ENCODE results near the gene TRIP12.
"Not testable (repeated sequence)": the region's sequence is repeated elsewhere in the genome, so short reads cannot be mapped to it uniquely, and the experiment has no call there.

Gene TRIP12

DNA sequence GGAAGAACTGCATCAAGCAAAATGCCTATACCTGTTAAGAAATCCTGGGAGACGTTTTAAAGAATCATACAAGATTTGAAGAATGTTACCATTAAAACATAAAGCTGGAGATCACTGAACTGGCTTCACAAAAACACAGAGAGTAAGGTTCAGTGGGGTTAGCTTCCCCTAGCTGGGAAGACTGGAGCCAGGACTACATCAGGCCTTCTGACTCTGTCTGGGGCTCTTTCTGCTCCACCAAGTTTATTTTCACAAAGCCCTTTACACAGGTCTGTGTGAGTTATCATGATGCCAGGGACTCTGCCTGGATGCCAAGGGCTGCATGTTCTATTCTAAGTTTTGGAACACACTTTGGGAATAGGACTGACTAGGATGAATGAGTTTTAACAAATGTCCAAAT is 160.1 kb downstream of the TRIP12 start:
- H3K4me1 ChIP-seq (ENCODE audit: control insufficient read depth in 5 of 5, insufficient read depth in 5 of 5, low read length in 5 of 5): no peaks in the 10 kb centered on the region

DNA sequence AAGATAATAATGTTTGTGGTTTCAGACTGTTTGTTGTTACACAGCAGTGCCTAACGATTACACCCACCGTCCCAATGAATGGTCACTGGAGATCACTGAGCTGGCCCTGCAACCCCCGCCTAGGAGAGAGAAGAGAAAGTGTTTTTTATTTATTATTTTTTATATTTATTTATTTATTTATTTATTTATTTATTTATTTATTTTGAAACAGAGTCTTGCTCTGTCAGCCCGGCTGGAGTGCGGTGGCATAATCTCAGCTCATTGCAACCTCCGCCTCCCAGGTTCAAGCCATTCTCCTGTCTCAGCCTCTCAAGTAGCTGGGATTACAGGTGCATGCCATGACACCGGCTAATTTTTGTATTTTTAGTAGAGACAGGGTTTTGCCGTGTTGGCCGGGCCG is 164.3 kb downstream of the TRIP12 start:
- H3K27me3 ChIP-seq (ENCODE audit: control insufficient read depth in 5 of 5, insufficient read depth in 4 of 5, low read length in 5 of 5); H3K36me3 ChIP-seq (ENCODE audit: control insufficient read depth in 5 of 5, insufficient read depth in 5 of 5, low read length in 5 of 5); H3K9ac ChIP-seq (ENCODE audit: low read length in 5 of 5); H3K9me3 ChIP-seq (ENCODE audit: control insufficient read depth in 5 of 5, low read length in 5 of 5); H3K4me3 ChIP-seq (ENCODE audit: low read depth in 1 of 5, low read length in 5 of 5); H3K4me1 ChIP-seq (ENCODE audit: control insufficient read depth in 5 of 5, insufficient read depth in 5 of 5, low read length in 5 of 5); H3K27ac ChIP-seq (ENCODE audit: low read depth, low read length): not testable (repeated sequence)

More for the DNA sequence above, 160.1 kb downstream of the TRIP12 start:
- no peaks in the 10 kb centered on the region for H3K27me3 ChIP-seq (ENCODE audit: control insufficient read depth in 5 of 5, insufficient read depth in 4 of 5, low read length in 5 of 5)
- H3K4me3 ChIP-seq (ENCODE audit: low read depth in 1 of 5, low read length in 5 of 5): no peak overlapping the region
- peaks cover 25 to 39% (median 30%) of the 10 kb centered on the region in 5 donors for H3K36me3 ChIP-seq (ENCODE audit: control insufficient read depth in 5 of 5, insufficient read depth in 5 of 5, low read length in 5 of 5)
- no peaks in the 10 kb centered on the region for H3K9me3 ChIP-seq (ENCODE audit: control insufficient read depth in 5 of 5, low read length in 5 of 5)
- H3K27ac ChIP-seq (ENCODE audit: low read depth, low read length): no peak overlapping the region
- no peak overlapping the region for H3K9ac ChIP-seq (ENCODE audit: low read length in 5 of 5)

DNA sequence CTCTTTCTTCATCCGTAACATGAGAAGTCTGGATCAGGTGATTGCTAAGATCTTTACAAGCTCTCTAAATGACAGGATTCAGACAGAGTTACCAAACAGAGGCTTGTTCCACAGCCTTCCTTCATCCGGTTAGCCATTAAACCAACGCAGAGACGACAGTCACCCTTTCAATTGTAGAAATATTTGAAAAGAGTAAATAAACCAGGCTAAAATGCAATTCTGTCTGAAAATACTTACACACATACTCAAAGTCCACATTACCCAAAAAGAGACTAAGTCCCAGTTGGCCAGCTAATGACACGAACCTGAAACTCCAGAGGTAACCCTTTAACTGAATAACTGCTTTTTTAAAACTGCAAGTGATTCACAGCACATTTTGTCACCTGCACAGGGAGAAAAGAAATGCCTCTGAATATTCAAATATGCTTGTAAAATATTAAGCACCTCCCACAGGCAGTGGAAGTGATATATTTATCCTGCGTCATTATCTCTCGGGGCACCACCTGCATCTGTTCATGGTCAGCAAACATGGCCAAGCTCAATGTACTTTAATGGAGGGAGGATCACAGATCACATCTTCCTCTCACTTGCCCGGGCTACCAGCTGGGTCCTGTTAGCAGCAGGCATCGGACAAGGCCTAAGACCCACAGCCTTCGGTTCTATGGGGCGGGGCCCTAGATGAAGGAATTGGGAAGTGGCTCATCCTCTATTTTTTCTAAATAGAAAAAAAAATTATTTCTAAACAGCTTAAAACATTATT is 168.7 kb downstream of the TRIP12 start:
- H3K9me3 ChIP-seq (ENCODE audit: control insufficient read depth in 5 of 5, low read length in 5 of 5): no peaks in the 10 kb centered on the region
- H3K27ac ChIP-seq (ENCODE audit: low read depth, low read length): no peak overlapping the region
- no peaks in the 10 kb centered on the region for H3K27me3 ChIP-seq (ENCODE audit: control insufficient read depth in 5 of 5, insufficient read depth in 4 of 5, low read length in 5 of 5)
- H3K9ac ChIP-seq (ENCODE audit: low read length in 5 of 5): no peak overlapping the region
- H3K4me1 ChIP-seq (ENCODE audit: control insufficient read depth in 5 of 5, insufficient read depth in 5 of 5, low read length in 5 of 5): no peaks in the 10 kb centered on the region
- H3K4me3 ChIP-seq (ENCODE audit: low read depth in 1 of 5, low read length in 5 of 5): no peak overlapping the region
- H3K36me3 ChIP-seq (ENCODE audit: control insufficient read depth in 5 of 5, insufficient read depth in 5 of 5, low read length in 5 of 5): no peaks in the 10 kb centered on the region

DNA sequence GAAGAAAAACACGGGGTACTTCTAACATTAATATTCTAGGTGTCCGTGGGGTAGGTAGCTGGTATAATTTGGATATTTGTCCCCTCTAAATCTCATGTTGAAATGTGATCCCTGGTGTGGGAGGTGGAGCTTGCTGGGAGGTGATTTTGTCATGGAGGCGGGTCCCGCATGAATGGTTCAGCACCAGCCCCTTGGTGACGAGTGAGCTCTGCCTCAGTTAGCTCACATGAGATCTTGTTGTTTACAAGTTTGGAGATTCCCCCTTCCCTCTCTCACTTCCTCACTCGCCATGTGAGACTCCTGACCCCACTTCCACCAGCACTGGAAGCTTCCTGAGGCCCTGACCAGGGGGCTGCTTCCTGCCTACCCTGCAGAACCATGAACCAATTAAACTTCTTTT is 172.0 kb downstream of the TRIP12 start:
- Histone ChIP-seq H3K27me3 (ENCODE audit: control insufficient read depth in 5 of 5, insufficient read depth in 4 of 5, low read length in 5 of 5) (no peaks in the 10 kb centered on the region), H3K36me3 (ENCODE audit: control insufficient read depth in 5 of 5, insufficient read depth in 5 of 5, low read length in 5 of 5) (no peaks in the 10 kb centered on the region), H3K4me1 (ENCODE audit: control insufficient read depth in 5 of 5, insufficient read depth in 5 of 5, low read length in 5 of 5) (no peaks in the 10 kb centered on the region), H3K27ac (ENCODE audit: low read depth, low read length) (no peak overlapping the region), H3K9ac (ENCODE audit: low read length in 5 of 5) (no peak overlapping the region), H3K4me3 (ENCODE audit: low read depth in 1 of 5, low read length in 5 of 5) (no peak overlapping the region), H3K9me3 (ENCODE audit: control insufficient read depth in 5 of 5, low read length in 5 of 5) (no peaks in the 10 kb centered on the region)

DNA sequence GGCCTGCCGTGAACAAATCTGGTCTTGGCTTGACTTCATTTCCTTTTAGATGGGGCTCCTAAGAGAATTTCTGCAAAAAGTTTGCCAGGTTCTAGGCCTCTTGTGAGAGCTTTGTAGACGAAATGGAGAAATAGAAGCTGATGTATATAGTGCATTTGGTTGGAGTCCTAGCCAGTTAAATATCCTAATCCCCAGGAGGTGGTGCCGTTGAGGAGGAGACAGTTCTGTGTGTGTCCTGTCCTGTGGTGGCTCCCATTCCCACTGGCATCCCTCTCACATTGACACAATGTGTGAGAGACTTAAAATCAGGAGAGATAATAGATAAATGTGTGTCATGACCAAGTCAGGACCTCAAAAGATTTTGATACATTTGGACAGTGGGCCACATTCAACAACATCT is 172.9 kb downstream of the TRIP12 start:
- Histone ChIP-seq H3K4me1 (ENCODE audit: control insufficient read depth in 5 of 5, insufficient read depth in 5 of 5, low read length in 5 of 5) (no peaks in the 10 kb centered on the region), H3K9ac (ENCODE audit: low read length in 5 of 5) (no peak overlapping the region), H3K27ac (ENCODE audit: low read depth, low read length) (no peak overlapping the region), H3K4me3 (ENCODE audit: low read depth in 1 of 5, low read length in 5 of 5) (no peak overlapping the region), H3K36me3 (ENCODE audit: control insufficient read depth in 5 of 5, insufficient read depth in 5 of 5, low read length in 5 of 5) (no peaks in the 10 kb centered on the region), H3K27me3 (ENCODE audit: control insufficient read depth in 5 of 5, insufficient read depth in 4 of 5, low read length in 5 of 5) (no peaks in the 10 kb centered on the region), H3K9me3 (ENCODE audit: control insufficient read depth in 5 of 5, low read length in 5 of 5) (no peaks in the 10 kb centered on the region)

DNA sequence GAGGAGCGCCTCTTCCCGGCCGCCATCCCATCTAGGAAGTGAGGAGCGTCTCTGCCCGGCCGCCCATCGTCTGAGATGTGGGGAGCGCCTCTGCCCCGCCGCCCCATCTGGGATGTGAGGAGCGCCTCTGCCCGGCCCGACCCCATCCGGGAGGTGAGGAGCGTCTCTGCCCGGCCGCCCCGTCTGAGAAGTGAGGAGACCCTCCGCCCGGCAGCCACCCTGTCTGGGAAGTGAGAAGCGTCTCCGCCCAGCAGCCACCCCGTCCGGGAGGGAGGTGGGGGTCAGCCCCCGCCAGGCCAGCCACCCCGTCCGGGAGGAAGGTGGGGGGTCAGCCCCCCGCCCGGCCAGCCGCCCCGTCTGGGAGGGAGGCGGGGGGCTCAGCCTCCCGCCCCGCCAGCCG is 179.1 kb downstream of the TRIP12 start:
- not testable (repeated sequence) for H3K27me3 ChIP-seq (ENCODE audit: control insufficient read depth in 5 of 5, insufficient read depth in 4 of 5, low read length in 5 of 5); H3K9ac ChIP-seq (ENCODE audit: low read length in 5 of 5); H3K27ac ChIP-seq (ENCODE audit: low read depth, low read length); H3K36me3 ChIP-seq (ENCODE audit: control insufficient read depth in 5 of 5, insufficient read depth in 5 of 5, low read length in 5 of 5); H3K4me1 ChIP-seq (ENCODE audit: control insufficient read depth in 5 of 5, insufficient read depth in 5 of 5, low read length in 5 of 5); H3K4me3 ChIP-seq (ENCODE audit: low read depth in 1 of 5, low read length in 5 of 5)
- peaks cover 9 to 17% (median 10%) of the 10 kb centered on the region in 5 donors for H3K9me3 ChIP-seq (ENCODE audit: control insufficient read depth in 5 of 5, low read length in 5 of 5)

DNA sequence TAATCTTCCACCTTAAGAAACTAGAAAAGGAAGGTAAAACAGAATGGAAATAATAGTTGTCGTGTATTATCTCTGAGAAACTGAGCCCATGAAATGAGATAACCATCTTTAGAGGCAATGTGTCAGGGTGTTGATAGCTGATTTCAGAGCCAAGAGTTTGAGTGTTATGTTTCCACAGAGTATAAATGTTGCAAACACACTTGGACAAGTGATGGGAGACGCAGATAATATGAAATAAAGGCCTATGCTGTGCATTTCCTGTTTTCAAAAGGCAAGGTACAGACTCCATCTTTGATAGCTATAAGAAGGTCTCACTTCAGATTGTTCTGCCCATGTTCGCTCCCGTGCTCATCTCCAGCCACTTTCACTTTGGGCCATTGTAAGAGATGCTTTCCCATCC is 181.5 kb downstream of the TRIP12 start:
- Histone ChIP-seq H3K27ac (ENCODE audit: low read depth, low read length) (no peak overlapping the region), H3K4me3 (ENCODE audit: low read depth in 1 of 5, low read length in 5 of 5) (no peak overlapping the region), H3K4me1 (ENCODE audit: control insufficient read depth in 5 of 5, insufficient read depth in 5 of 5, low read length in 5 of 5) (no peaks in the 10 kb centered on the region), H3K27me3 (ENCODE audit: control insufficient read depth in 5 of 5, insufficient read depth in 4 of 5, low read length in 5 of 5) (no peaks in the 10 kb centered on the region), H3K9me3 (ENCODE audit: control insufficient read depth in 5 of 5, low read length in 5 of 5) (peaks cover 10 to 24% (median 16%) of the 10 kb centered on the region in 5 donors), H3K36me3 (ENCODE audit: control insufficient read depth in 5 of 5, insufficient read depth in 5 of 5, low read length in 5 of 5) (no peaks in the 10 kb centered on the region), H3K9ac (ENCODE audit: low read length in 5 of 5) (no peak overlapping the region)

DNA sequence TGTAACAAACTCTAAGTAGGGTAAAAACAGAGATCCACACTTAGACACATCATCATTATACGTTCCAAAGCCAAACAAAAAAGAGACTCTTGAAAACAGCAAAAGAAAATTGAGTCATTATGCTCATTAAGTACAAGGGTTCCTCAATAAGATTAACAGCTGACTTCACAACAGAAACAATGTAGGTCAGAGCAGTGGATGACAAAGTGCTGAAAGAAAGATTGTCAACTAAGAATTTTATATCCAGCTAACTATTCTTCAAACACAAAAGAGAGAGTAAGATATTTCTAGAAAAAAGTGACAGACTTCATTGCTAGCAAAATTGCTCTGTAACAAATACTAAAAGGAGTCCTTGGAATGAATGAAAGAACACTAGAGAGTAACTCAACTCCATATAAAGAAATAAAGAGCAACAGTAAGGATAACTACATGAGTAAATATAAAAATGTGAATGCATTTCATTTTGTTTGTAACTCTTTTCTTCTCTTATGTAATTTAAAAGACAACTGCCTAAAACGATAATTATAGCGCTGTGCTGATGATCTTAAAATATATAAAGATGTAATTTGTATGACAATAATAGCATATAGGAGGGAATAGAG is 183.7 kb downstream of the TRIP12 start:
- H3K27ac ChIP-seq (ENCODE audit: low read depth, low read length): no peak overlapping the region
- H3K9ac ChIP-seq (ENCODE audit: low read length in 5 of 5): no peak overlapping the region
- H3K9me3 ChIP-seq (ENCODE audit: control insufficient read depth in 5 of 5, low read length in 5 of 5): peaks cover 10 to 24% (median 16%) of the 10 kb centered on the region in 5 donors
- H3K27me3 ChIP-seq (ENCODE audit: control insufficient read depth in 5 of 5, insufficient read depth in 4 of 5, low read length in 5 of 5): no peaks in the 10 kb centered on the region
- no peak overlapping the region for H3K4me3 ChIP-seq (ENCODE audit: low read depth in 1 of 5, low read length in 5 of 5)
- no peaks in the 10 kb centered on the region for H3K4me1 ChIP-seq (ENCODE audit: control insufficient read depth in 5 of 5, insufficient read depth in 5 of 5, low read length in 5 of 5)
- H3K36me3 ChIP-seq (ENCODE audit: control insufficient read depth in 5 of 5, insufficient read depth in 5 of 5, low read length in 5 of 5): no peaks in the 10 kb centered on the region

DNA sequence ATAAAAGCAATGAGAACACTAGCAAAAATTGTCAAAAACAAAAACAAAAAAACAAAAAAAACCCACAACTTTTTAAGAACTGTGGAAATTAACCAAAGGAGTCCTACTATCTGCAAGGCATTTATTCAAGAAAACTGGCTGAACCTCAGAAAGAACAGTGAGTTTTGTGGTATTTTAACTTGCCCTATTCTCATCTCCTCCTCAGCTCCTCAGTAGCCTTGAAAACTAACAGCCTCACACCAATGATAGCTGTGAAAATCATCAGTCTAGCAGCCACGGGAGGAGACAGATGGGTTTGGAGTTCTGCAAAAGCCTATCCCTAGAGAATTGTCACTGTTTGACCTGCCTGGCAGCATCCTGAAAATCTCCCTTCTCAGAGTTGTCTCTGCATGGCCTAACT is 187.4 kb downstream of the TRIP12 start:
- Histone ChIP-seq H3K4me1 (ENCODE audit: control insufficient read depth in 5 of 5, insufficient read depth in 5 of 5, low read length in 5 of 5) (no peaks in the 10 kb centered on the region), H3K36me3 (ENCODE audit: control insufficient read depth in 5 of 5, insufficient read depth in 5 of 5, low read length in 5 of 5) (no peaks in the 10 kb centered on the region), H3K4me3 (ENCODE audit: low read depth in 1 of 5, low read length in 5 of 5) (no peak overlapping the region), H3K9ac (ENCODE audit: low read length in 5 of 5) (no peak overlapping the region), H3K27ac (ENCODE audit: low read depth, low read length) (no peak overlapping the region), H3K9me3 (ENCODE audit: control insufficient read depth in 5 of 5, low read length in 5 of 5) (peaks cover 8 to 21% (median 16%) of the 10 kb centered on the region in 5 donors), H3K27me3 (ENCODE audit: control insufficient read depth in 5 of 5, insufficient read depth in 4 of 5, low read length in 5 of 5) (no peaks in the 10 kb centered on the region)

DNA sequence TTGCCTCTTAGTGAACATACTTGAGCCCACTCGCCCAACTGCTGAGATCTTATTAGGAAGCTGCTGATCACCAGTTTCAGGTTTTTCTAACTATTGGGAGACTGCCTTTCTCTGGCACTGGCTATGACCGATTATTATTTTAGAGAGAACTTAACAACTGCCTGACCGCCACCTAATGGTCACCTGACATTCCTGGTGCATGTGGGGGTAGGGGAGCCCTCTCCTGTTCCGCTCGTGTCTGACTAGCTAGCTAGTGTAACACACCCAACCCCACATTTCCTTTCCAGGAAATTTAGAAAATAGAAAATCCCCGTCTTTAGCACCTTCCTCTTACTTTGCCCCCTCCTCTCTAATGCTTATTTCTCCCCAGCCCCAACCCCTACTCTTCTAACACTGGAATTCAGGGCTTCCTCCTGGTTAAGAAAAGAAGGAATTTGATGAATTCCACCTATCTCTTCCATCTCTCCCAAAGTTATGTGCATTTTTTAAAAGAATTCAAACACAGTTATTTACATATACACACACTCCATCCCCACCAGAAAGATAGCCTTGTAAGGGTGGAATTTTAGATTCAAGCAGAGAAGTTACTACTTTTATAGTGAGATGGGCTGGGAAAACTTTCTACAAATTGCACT is 188.1 kb downstream of the TRIP12 start:
- Histone ChIP-seq H3K9ac (ENCODE audit: low read length in 5 of 5) (no peak overlapping the region), H3K9me3 (ENCODE audit: control insufficient read depth in 5 of 5, low read length in 5 of 5) (peaks cover 4 to 21% (median 9%) of the 10 kb centered on the region in 5 donors), H3K4me1 (ENCODE audit: control insufficient read depth in 5 of 5, insufficient read depth in 5 of 5, low read length in 5 of 5) (no peaks in the 10 kb centered on the region)

More for the DNA sequence above, 188.1 kb downstream of the TRIP12 start:
- H3K27me3 ChIP-seq (ENCODE audit: control insufficient read depth in 5 of 5, insufficient read depth in 4 of 5, low read length in 5 of 5): no peaks in the 10 kb centered on the region
- H3K36me3 ChIP-seq (ENCODE audit: control insufficient read depth in 5 of 5, insufficient read depth in 5 of 5, low read length in 5 of 5): no peaks in the 10 kb centered on the region
- H3K27ac ChIP-seq (ENCODE audit: low read depth, low read length): no peak overlapping the region
- H3K4me3 ChIP-seq (ENCODE audit: low read depth in 1 of 5, low read length in 5 of 5): no peak overlapping the region
